Measurements from ENCODE around the gene TCF12. TPM values are rescaled to one million over a fixed set of nuclear protein-coding genes. Genes with fewer than 3 reads are reported as not detected.

Gene TCF12
- total RNA-seq, 1 donor from 2014 or later, result 68.9 TPM

DNA sequence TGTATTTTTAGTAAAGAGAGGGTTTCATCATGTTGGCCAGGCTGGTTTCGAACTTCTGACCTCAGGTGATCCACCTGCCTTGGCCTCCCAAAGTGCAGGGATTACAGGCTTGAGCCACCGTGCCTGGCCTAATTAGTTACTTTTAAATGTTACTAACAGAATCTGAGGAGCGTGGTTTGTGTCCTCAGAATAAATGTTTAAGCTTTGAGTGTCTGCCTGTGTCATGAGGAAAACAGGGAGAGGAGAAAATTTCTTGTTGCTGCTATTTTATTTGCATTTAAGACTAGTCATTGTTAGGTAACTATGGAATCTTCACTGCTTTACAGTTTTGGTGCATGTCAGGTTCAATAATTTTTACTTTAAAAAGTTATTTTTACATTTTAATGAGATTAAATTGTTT, 68.8 kb downstream of the TCF12 start:
- TF ChIP-seq, protein P1, sequence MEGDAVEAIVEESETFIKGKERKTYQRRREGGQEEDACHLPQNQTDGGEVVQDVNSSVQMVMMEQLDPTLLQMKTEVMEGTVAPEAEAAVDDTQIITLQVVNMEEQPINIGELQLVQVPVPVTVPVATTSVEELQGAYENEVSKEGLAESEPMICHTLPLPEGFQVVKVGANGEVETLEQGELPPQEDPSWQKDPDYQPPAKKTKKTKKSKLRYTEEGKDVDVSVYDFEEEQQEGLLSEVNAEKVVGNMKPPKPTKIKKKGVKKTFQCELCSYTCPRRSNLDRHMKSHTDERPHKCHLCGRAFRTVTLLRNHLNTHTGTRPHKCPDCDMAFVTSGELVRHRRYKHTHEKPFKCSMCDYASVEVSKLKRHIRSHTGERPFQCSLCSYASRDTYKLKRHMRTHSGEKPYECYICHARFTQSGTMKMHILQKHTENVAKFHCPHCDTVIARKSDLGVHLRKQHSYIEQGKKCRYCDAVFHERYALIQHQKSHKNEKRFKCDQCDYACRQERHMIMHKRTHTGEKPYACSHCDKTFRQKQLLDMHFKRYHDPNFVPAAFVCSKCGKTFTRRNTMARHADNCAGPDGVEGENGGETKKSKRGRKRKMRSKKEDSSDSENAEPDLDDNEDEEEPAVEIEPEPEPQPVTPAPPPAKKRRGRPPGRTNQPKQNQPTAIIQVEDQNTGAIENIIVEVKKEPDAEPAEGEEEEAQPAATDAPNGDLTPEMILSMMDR (conservative IDR thresholded peaks at IDR 0.05; ENCODE audit: low read depth, low read length), result no peak
- H3K4me3 ChIP-seq (ENCODE audit: low read depth, low read length), result no peak overlapping the region
- DNase-seq (ENCODE audit: low read depth), result no peak

DNA sequence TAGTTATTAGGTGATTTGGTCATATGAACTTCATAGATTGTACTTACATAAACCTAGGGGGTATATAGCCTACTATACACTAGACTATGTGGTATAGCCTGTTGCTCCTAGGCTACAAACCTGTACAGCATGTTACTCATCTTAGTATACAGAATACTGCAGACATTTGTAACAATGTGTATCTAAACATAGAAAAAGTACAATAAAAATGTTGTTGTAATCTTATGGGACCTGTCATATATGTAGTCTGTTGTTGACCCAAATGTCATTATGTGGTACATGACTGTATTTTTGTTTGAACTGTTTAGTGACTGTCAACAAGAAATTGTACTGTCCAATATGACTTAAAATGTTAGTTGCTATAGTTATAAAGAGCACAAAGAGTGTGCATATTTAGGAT, 69.8 kb downstream of the TCF12 start:
- no peak for DNase-seq (ENCODE audit: low read depth)
- TF ChIP-seq, protein P1 (conservative IDR thresholded peaks at IDR 0.05; ENCODE audit: low read depth, low read length), result no peak
- no peak overlapping the region for H3K4me3 ChIP-seq (ENCODE audit: low read depth, low read length)

DNA sequence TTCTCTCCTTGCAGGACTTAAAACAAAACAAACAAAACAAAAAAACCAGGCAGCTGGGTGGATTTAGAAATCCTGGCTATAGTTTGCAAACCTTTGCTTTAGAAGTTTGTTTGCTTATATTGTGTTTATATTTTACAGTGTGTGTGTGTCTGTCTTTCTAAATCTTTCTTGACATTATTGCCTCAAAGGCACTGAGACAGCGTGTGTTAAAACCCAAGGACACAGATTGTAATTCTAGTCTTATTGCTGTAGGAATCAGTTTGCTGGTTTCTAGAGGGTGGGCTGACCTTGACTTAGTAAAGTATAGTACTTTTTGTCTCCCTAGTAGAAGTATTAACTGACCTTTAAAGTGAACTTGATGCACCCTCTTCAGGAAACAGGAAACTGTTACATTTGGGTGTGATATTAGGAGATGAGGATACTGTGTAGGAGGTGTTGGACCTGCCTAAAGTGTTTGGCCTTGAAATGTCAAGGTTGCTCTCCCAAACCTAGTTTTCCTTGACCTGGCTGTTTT, 71.0 kb downstream of the TCF12 start:
- H3K4me3 ChIP-seq (ENCODE audit: low read depth, low read length), result no peak overlapping the region
- no peak for DNase-seq (ENCODE audit: low read depth)
- TF ChIP-seq, protein P1 (conservative IDR thresholded peaks at IDR 0.05; ENCODE audit: low read depth, low read length), result no peak

DNA sequence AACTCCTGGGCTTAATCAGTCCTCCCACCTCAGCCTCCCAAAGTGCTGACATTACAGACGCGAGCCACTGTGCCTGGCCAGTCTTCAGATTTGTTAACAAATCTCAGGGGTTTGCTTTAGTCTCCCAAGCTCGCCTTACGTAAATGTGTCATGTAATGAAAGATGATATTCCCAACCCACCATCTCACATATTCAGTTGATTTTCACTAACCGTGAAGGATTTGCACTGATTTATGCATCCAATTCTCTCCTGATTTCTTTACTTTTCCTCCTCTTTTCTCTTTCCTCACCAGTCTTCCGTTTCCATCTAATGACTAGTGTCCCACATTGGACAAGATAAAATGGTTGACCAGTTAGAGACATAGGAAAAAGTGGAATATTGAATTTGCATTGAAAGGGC, 72.6 kb downstream of the TCF12 start:
- no peak overlapping the region for H3K4me3 ChIP-seq (ENCODE audit: low read depth, low read length)
- no peak for DNase-seq (ENCODE audit: low read depth)
- TF ChIP-seq, protein P1 (conservative IDR thresholded peaks at IDR 0.05; ENCODE audit: low read depth, low read length), result no peak

DNA sequence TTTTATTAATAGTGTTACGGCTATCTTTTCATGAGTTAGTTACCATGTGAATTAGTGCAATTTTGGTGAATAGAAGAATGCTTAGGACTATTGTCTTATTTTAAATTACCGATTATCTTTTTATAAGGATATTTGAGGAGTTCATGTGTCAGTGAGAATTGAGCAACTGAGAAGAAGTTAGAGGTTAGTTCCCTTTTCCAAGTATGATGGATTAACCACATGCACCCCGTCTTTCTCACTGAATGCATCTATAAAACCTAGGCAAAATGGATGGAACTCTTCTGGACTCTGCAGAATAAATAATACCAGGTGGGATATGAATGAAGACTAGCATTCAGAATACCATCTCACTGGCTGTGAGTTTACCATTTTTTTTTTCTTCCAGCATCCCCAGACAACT, 74.3 kb downstream of the TCF12 start:
- DNase-seq (ENCODE audit: low read depth), result no peak
- H3K4me3 ChIP-seq (ENCODE audit: low read depth, low read length), result no peak overlapping the region
- TF ChIP-seq, protein P1 (conservative IDR thresholded peaks at IDR 0.05; ENCODE audit: low read depth, low read length), result no peak

DNA sequence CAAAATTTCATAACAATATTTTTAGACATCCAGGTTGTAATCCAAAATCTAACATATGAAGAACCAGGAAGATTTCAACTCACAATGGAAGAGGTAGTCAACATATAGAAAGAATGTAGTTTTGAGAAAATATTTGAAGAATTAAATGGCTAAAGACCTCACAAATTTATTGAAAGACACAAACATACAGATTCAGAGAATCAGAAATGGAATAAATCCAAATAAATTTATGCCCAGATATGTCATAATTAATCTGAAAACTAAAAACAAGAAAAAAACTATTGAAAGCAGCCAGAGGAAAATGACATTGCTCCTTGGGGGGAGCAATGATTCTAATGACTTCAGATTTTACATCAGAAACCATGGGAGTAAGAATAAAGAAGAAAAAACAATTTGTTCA, 75.8 kb downstream of the TCF12 start:
- TF ChIP-seq, protein P1 (conservative IDR thresholded peaks at IDR 0.05; ENCODE audit: low read depth, low read length), result no peak
- DNase-seq (ENCODE audit: low read depth), result no peak
- H3K4me3 ChIP-seq (ENCODE audit: low read depth, low read length), result no peak overlapping the region

DNA sequence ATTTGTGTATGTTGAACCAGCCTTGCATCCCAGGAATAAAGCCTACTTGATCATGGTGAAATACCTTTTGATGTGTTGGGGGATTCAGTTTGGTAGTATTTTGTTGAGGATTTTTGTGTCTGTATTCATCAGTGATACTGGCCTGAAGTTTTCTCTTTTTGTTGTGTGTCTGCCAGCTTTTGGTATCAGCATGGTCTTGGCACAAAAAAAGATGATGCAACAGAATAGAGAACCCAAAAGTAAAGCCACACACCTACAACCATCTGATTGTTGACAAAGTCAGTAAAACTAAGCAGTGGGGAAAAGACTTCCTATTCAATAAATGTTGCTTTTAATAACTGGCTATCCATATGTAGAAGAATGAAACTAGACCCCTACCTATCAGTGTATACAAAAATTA, 77.6 kb downstream of the TCF12 start:
- no peak overlapping the region for H3K4me3 ChIP-seq (ENCODE audit: low read depth, low read length)
- TF ChIP-seq, protein P1 (conservative IDR thresholded peaks at IDR 0.05; ENCODE audit: low read depth, low read length), result no peak
- no peak for DNase-seq (ENCODE audit: low read depth)
